ENCODE measurements around the gene SLC5A12. TPM values are rescaled to one million over a fixed set of nuclear protein-coding genes. Genes with fewer than 3 reads are reported as not detected.
A peak's percentile ranks its signal among the peaks of the same experiment; 100 is the strongest.

Gene SLC5A12
- total and polyA plus RNA-seq, 2 donors from 2014 or later = 0.94 to 227 TPM

DNA sequence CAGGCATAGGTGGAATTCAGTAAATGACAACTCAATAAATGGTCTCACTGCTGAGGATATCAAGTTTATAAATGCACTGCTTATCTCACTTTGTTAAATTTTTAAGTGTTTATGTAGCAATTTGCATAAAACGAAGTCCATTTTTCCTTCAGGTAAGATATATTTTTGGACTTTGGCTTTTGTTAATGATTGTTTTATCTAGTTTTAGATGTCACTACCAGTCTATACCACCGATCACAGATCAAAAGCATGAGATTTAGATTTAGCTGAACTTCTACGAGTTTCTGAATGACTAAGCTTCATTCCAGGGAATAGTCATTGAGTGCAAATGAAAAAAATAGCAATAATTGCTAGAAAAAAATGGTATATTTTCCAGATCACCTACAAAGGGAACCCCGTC is 12.8 kb upstream of the SLC5A12 start:
- TF ChIP-seq, protein P1, sequence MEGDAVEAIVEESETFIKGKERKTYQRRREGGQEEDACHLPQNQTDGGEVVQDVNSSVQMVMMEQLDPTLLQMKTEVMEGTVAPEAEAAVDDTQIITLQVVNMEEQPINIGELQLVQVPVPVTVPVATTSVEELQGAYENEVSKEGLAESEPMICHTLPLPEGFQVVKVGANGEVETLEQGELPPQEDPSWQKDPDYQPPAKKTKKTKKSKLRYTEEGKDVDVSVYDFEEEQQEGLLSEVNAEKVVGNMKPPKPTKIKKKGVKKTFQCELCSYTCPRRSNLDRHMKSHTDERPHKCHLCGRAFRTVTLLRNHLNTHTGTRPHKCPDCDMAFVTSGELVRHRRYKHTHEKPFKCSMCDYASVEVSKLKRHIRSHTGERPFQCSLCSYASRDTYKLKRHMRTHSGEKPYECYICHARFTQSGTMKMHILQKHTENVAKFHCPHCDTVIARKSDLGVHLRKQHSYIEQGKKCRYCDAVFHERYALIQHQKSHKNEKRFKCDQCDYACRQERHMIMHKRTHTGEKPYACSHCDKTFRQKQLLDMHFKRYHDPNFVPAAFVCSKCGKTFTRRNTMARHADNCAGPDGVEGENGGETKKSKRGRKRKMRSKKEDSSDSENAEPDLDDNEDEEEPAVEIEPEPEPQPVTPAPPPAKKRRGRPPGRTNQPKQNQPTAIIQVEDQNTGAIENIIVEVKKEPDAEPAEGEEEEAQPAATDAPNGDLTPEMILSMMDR (IDR thresholded peaks at IDR 0.05; ENCODE audit: borderline replicate concordance, extremely low read depth, insufficient read depth) = no peak
- Histone ChIP-seq H3K4me1 (ENCODE audit: control insufficient read depth in 2 of 3, insufficient read depth in 2 of 3, low read depth in 1 of 3, low read length in 3 of 3) (peaks cover 0 to 3% (median 0%) of the 10 kb centered on the region in 3 donors), H3K4me3 (ENCODE audit: low read length in 3 of 3) (no peak overlapping the region), H3K27ac (ENCODE audit: low read depth in 2 of 2, low read length in 2 of 2) (no peak overlapping the region), H3K9me3 (ENCODE audit: control insufficient read depth in 2 of 3, insufficient read depth in 1 of 3, low read length in 3 of 3) (no peaks in the 10 kb centered on the region), H3K36me3 (ENCODE audit: control insufficient read depth in 2 of 3, insufficient read depth in 3 of 3, low read length in 3 of 3) (no peaks in the 10 kb centered on the region), H3K27me3 (ENCODE audit: control insufficient read depth, insufficient read depth, low read length) (no peaks in the 10 kb centered on the region), H3K9ac (ENCODE audit: low read length in 3 of 3) (no peak overlapping the region)
- FAIRE-seq = no peak
- no peak for DNase-seq
- intact Hi-C loops (cut with DNase I) = no loop called here

DNA sequence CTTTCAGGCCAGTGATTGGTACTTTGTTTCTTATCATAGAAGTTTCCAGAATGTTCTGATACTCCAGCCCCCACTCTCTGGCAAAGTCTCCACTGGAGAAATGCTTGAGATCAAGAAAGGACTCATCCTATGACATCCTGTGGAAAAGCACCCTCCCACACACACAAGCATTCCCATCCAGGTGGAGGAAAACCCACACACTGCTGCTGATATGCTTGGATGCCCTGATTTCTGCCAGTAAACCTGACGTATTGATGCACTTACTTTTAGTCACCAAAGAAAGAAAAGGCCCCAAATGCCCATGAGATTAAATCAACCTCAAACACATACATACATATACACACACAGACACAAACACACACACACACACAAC is 9.2 kb upstream of the SLC5A12 start:
- intact Hi-C loops (cut with DNase I) = no loop called here
- H3K27ac ChIP-seq (ENCODE audit: low read depth in 2 of 2, low read length in 2 of 2) = no peak overlapping the region
- DNase-seq (peak in 1 of 5 donors; percentile 13), FAIRE-seq (no peak)
- no peaks in the 10 kb centered on the region for H3K36me3 ChIP-seq (ENCODE audit: control insufficient read depth in 2 of 3, insufficient read depth in 3 of 3, low read length in 3 of 3)
- H3K4me1 ChIP-seq (ENCODE audit: control insufficient read depth in 2 of 3, insufficient read depth in 2 of 3, low read depth in 1 of 3, low read length in 3 of 3) = peaks cover 0 to 14% (median 0%) of the 10 kb centered on the region in 3 donors
- H3K9ac ChIP-seq (ENCODE audit: low read length in 3 of 3) = no peak overlapping the region
- H3K4me3 ChIP-seq (ENCODE audit: low read length in 3 of 3) = no peak overlapping the region
- TF ChIP-seq, protein P1 (IDR thresholded peaks at IDR 0.05; ENCODE audit: borderline replicate concordance, extremely low read depth, insufficient read depth) = no peak
- H3K9me3 ChIP-seq (ENCODE audit: control insufficient read depth in 2 of 3, insufficient read depth in 1 of 3, low read length in 3 of 3) = no peaks in the 10 kb centered on the region
- H3K27me3 ChIP-seq (ENCODE audit: control insufficient read depth, insufficient read depth, low read length) = no peaks in the 10 kb centered on the region

DNA sequence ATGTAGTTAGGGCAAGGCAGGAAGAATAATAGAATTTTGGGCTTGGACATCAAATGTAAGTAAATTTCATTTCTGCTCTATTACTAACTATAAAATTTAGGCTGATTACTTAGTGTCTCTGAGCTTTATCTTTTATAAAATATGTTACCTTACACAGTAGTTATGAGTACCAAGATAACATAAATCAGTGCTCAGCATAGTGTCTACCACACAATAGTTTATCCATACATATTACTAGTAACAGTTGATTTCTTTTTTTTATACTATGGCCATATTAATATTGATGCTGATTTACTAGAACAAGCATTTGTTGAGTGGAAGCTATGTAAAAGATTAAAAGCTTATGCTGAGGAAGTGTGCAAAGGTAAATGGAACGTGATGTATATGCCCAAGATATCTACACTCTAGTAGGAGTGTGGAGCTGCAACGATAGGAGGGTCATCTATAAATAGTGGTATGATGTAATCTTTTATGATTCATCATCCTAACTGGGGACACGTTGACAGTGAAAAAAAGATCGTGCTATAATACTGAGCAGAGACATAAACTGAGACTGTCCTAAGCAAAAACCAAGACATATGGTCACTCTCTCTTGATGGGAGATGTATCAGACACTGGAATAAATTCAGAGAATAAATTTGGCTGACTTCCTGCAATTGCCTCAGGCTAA is 8.7 kb upstream of the SLC5A12 start:
- H3K4me1 ChIP-seq (ENCODE audit: control insufficient read depth in 2 of 3, insufficient read depth in 2 of 3, low read depth in 1 of 3, low read length in 3 of 3) = peaks cover 0 to 17% (median 0%) of the 10 kb centered on the region in 3 donors
- TF ChIP-seq, protein P1 (IDR thresholded peaks at IDR 0.05; ENCODE audit: borderline replicate concordance, extremely low read depth, insufficient read depth) = no peak
- H3K9ac ChIP-seq (ENCODE audit: low read length in 3 of 3) = no peak overlapping the region
- DNase-seq = no peak
- no peak overlapping the region for H3K27ac ChIP-seq (ENCODE audit: low read depth in 2 of 2, low read length in 2 of 2)
- H3K36me3 ChIP-seq (ENCODE audit: control insufficient read depth in 2 of 3, insufficient read depth in 3 of 3, low read length in 3 of 3) = no peaks in the 10 kb centered on the region
- no peaks in the 10 kb centered on the region for H3K27me3 ChIP-seq (ENCODE audit: control insufficient read depth, insufficient read depth, low read length)
- no peaks in the 10 kb centered on the region for H3K9me3 ChIP-seq (ENCODE audit: control insufficient read depth in 2 of 3, insufficient read depth in 1 of 3, low read length in 3 of 3)
- no peak overlapping the region for H3K4me3 ChIP-seq (ENCODE audit: low read length in 3 of 3)
- intact Hi-C loops (cut with DNase I) = no loop called here
- no peak for FAIRE-seq

DNA sequence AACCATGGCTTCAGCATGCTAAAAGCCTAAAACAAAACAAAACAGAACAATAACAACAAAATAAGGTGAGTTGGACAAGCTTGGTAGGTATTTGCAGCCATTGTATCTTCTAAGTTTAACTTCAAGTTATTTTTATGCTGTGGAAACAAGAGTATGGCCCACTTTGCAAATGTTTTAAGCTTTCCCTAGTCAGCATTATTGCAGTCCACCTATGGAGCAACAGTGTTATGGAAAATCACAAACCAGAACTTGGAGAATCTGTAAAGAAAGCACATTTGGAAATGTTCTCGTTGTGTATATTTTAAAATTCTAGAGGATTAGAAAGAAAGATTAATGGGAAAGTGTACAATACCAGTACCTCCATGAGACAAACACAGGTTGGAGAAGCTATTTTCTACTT is 7.4 kb upstream of the SLC5A12 start:
- TF ChIP-seq, protein P1 (IDR thresholded peaks at IDR 0.05; ENCODE audit: borderline replicate concordance, extremely low read depth, insufficient read depth) = no peak
- no peak for DNase-seq
- Histone ChIP-seq H3K27me3 (ENCODE audit: control insufficient read depth, insufficient read depth, low read length) (no peaks in the 10 kb centered on the region), H3K4me1 (ENCODE audit: control insufficient read depth in 2 of 3, insufficient read depth in 2 of 3, low read depth in 1 of 3, low read length in 3 of 3) (peaks cover 0 to 15% (median 0%) of the 10 kb centered on the region in 3 donors), H3K9ac (ENCODE audit: low read length in 3 of 3) (no peak overlapping the region), H3K4me3 (ENCODE audit: low read length in 3 of 3) (no peak overlapping the region), H3K27ac (ENCODE audit: low read depth in 2 of 2, low read length in 2 of 2) (no peak overlapping the region), H3K9me3 (ENCODE audit: control insufficient read depth in 2 of 3, insufficient read depth in 1 of 3, low read length in 3 of 3) (no peaks in the 10 kb centered on the region), H3K36me3 (ENCODE audit: control insufficient read depth in 2 of 3, insufficient read depth in 3 of 3, low read length in 3 of 3) (no peaks in the 10 kb centered on the region)
- FAIRE-seq = no peak
- intact Hi-C loops (cut with DNase I) = no loop called here
